PC-3 (cell line): ENCODE measurements around the gene LRRC4B.

Experiments used
- CTCF ChIP-seq: fragments of 300-600 bp; sonication (generic); conservative IDR thresholded peaks from 2 replicates; pipeline ENCODE4 v1.5.1; 2017; ENCODE audit warnings: antibody characterized with exemption, low read depth, mild to moderate bottlenecking, low read length
- EZH2phosphoT487 ChIP-seq: fragments of 300-600 bp; sonication (generic); IDR thresholded peaks from 2 replicates; pipeline ENCODE4 v1.6.1; 2018; ENCODE audit warnings: mild to moderate bottlenecking, antibody characterized with exemption, low read length, borderline replicate concordance

- TF ChIP-seq CTCF (no peak), EZH2phosphoT487 (no peak)
Observed at GRCh38 chr19:50485284-50485955, 82.8 kb downstream of the LRRC4B start.
